Mesendoderm (in vitro differentiated cells): Measurements from ENCODE around the gene GADD45G.

Experiments
- DNase-seq: peaks from one replicate; pipeline ENCODE4 v3.0.0; 2013
- H2AK5ac ChIP-seq: 2 replicates; pipeline ENCODE4 v1.6.1; 2013; ENCODE audit warnings: low read length, inconsistent platforms
- H2BK120ac ChIP-seq: 2 replicates; pipeline ENCODE4 v1.6.1; 2013; ENCODE audit warnings: low read depth, mild to moderate bottlenecking, low read length, moderate library complexity, mixed read lengths
- H2BK15ac ChIP-seq: replicated peaks from 2 replicates; pipeline ENCODE4 v1.6.1; 2013; ENCODE audit warnings: low read depth, mild to moderate bottlenecking, moderate library complexity
- H2BK5ac ChIP-seq: 2 replicates; pipeline ENCODE4 v1.6.1; 2013; ENCODE audit warnings: low read length, inconsistent platforms
- H3K18ac ChIP-seq: 2 replicates; pipeline ENCODE4 v1.6.1; 2013; ENCODE audit warnings: mild to moderate bottlenecking, low read length, mixed read lengths
- H3K23ac ChIP-seq: one replicate; pipeline ENCODE4 v1.6.1; 2013; ENCODE audit warnings: low read length
- H3K27ac ChIP-seq: 2 replicates; pipeline ENCODE4 v1.5.1; 2013; ENCODE audit warnings: low read depth, mild to moderate bottlenecking, inconsistent platforms, low read length, moderate library complexity
- H3K27me3 ChIP-seq: 2 replicates; pipeline ENCODE4 v1.6.1; 2013; ENCODE audit warnings: low read length, control low read depth, mild to moderate bottlenecking, inconsistent platforms; ENCODE audit not compliant: insufficient read depth, poor library complexity
- H3K36me3 ChIP-seq: 2 replicates; pipeline ENCODE4 v1.6.1; 2013; ENCODE audit warnings: low read length, inconsistent platforms; ENCODE audit not compliant: control insufficient read depth, insufficient read depth
- H3K4ac ChIP-seq: one replicate; pipeline ENCODE4 v1.6.1; 2013; ENCODE audit warnings: low read depth, mild to moderate bottlenecking, low read length, moderate library complexity
- H3K4me1 ChIP-seq: 2 replicates; pipeline ENCODE4 v1.6.1; 2013; ENCODE audit warnings: low read depth, low read length, inconsistent platforms; ENCODE audit not compliant: control insufficient read depth
- H3K4me2 ChIP-seq: 2 replicates; pipeline ENCODE4 v1.6.1; 2013; ENCODE audit warnings: low read length
- H3K4me3 ChIP-seq: 2 replicates; pipeline ENCODE4 v1.5.1; 2013; ENCODE audit warnings: mild to moderate bottlenecking, low read length
- H3K56ac ChIP-seq: one replicate; pipeline ENCODE4 v1.6.1; 2013; ENCODE audit warnings: low read length
- H3K79me1 ChIP-seq: 2 replicates; pipeline ENCODE4 v1.6.1; 2013; ENCODE audit warnings: low read length, inconsistent platforms
- H3K79me2 ChIP-seq: 2 replicates; pipeline ENCODE4 v1.6.1; 2013; ENCODE audit warnings: mild to moderate bottlenecking, low read length; ENCODE audit not compliant: control insufficient read depth, insufficient read depth
- H3K9ac ChIP-seq: 2 replicates; pipeline ENCODE4 v1.6.1; 2013; ENCODE audit warnings: low read length, inconsistent platforms
- H4K5ac ChIP-seq: one replicate; pipeline ENCODE4 v1.6.1; 2013; ENCODE audit warnings: low read length
- H4K8ac ChIP-seq: one replicate; pipeline ENCODE4 v1.6.1; 2013; ENCODE audit warnings: low read depth, mild to moderate bottlenecking, control low read depth, low read length, moderate library complexity
- WGBS: extraction: QIAGEN DNeasy Blood & Tissue Kit; methylation state at CpG from one replicate; pipeline ENCODE4 v1.1.7; 2013; ENCODE audit warnings: low lambda C conversion rate, missing lambda C conversion rate; ENCODE audit not compliant: insufficient coverage; ENCODE audit errors: extremely low coverage; 5-methylcytosine and 5-hydroxymethylcytosine counted together

GADD45G gene

DNA sequence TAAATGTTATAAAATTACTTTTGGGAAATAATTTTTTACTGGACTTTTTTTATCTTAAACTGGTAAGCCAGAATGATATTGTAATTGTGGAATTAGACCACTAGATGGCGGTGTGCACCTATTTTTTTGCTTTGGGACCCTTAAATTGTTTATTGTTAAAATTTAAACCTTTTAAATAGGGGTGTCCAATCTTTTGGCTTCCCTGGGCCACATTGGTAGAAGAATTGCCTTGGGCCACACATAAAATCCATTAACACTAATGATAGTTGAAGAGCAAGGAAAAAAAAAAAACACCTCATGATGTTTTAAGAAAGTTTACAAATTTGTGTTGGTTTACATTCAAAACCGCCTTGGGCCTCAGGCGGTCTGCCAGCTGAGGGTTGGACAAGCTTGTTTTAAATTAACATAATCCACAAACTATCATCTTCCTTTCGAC lies 28.4 kb upstream of the GADD45G start:
- Histone ChIP-seq H4K8ac (no peak overlapping the region), H3K79me2 (no peaks in the 10 kb centered on the region), H2AK5ac (no peak overlapping the region), H3K56ac (no peak overlapping the region), H3K4ac (no peak overlapping the region), H3K4me3 (no peak overlapping the region), H2BK120ac (no peak overlapping the region), H2BK15ac (no peak overlapping the region), H3K4me1 (no peaks in the 10 kb centered on the region), H3K4me2 (no peak overlapping the region), H3K79me1 (no peaks in the 10 kb centered on the region), H3K9ac (no peak overlapping the region), H4K5ac (no peak overlapping the region), H3K36me3 (no peaks in the 10 kb centered on the region), H3K23ac (no peak overlapping the region), H3K27me3 (no peaks in the 10 kb centered on the region), H3K27ac (no peak overlapping the region), H2BK5ac (no peak overlapping the region), H3K18ac (no peak overlapping the region)
- WGBS = no CpG with 5 or more reads among the region's 4 CpGs
- DNase-seq = no peak

DNA sequence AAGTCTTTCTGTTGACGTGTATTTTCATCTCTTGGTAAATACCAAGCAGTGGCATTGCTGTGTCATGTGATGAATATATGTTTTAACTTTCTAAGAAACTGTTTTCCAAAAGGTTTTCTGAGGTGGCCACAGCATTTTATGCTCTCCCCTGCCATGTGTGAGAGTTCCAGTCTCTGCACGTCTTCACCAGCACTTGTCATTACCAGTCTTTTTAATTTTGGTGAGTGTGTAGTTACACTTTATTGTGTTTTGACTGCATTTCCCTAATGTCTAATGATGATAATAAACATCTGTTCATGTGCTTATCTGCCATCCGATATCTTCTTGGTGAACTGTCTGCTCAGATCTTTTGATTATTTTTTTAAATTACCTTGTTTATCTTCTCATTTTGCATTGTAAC lies 27.4 kb upstream of the GADD45G start:
- Histone ChIP-seq H2BK120ac (no peak overlapping the region), H3K36me3 (no peaks in the 10 kb centered on the region), H3K4ac (no peak overlapping the region), H3K23ac (no peak overlapping the region), H4K8ac (no peak overlapping the region), H3K4me1 (no peaks in the 10 kb centered on the region), H3K4me3 (no peak overlapping the region), H3K27me3 (no peaks in the 10 kb centered on the region), H2AK5ac (no peak overlapping the region), H2BK15ac (no peak overlapping the region), H3K27ac (no peak overlapping the region), H3K79me2 (no peaks in the 10 kb centered on the region), H3K79me1 (no peaks in the 10 kb centered on the region), H2BK5ac (no peak overlapping the region), H4K5ac (no peak overlapping the region), H3K9ac (no peak overlapping the region), H3K18ac (no peak overlapping the region), H3K4me2 (no peak overlapping the region), H3K56ac (no peak overlapping the region)
- WGBS = no CpG with 5 or more reads among the region's 3 CpGs
- no peak for DNase-seq

DNA sequence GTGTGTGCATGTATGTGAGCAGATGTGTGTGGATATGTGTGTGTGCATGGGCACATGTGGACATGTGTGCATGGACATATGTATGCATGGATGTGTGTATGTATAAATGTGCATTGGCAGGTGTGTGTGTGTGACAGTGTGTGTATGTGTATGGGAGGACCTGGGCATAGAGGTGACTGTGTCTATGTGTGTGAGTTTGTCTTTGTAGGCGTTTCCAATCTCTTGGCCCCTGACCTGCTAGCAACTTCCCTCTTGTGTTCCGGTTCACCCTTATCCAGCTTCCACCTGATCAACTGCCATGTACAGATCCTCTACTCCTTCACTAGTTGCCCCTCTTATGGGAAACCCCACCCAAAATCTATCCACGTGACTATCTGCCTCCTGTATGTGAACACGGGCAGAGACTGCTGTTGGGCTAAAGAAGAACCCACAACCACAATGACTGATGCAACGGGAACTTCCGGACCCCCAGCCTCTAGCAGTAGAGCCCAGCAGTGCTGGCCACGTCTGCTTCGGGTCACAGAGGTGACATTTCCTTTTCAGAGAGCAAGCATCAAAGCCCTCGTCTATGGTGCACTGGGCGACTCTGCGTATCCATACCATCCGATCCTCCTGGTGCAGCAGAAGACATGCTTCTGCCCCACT lies 24.9 kb upstream of the GADD45G start:
- Histone ChIP-seq H4K8ac (no peak overlapping the region), H3K4ac (no peak overlapping the region), H2BK5ac (no peak overlapping the region), H3K79me2 (no peaks in the 10 kb centered on the region), H2BK15ac (no peak overlapping the region), H3K79me1 (no peaks in the 10 kb centered on the region), H3K23ac (no peak overlapping the region), H3K4me2 (no peak overlapping the region), H4K5ac (no peak overlapping the region), H2BK120ac (no peak overlapping the region), H3K56ac (no peak overlapping the region), H3K9ac (no peak overlapping the region), H3K4me1 (no peaks in the 10 kb centered on the region), H3K4me3 (no peak overlapping the region), H3K27ac (no peak overlapping the region), H3K27me3 (no peaks in the 10 kb centered on the region), H2AK5ac (no peak overlapping the region), H3K18ac (no peak overlapping the region), H3K36me3 (no peaks in the 10 kb centered on the region)
- WGBS = no CpG with 5 or more reads among the region's 12 CpGs
- no peak for DNase-seq

DNA sequence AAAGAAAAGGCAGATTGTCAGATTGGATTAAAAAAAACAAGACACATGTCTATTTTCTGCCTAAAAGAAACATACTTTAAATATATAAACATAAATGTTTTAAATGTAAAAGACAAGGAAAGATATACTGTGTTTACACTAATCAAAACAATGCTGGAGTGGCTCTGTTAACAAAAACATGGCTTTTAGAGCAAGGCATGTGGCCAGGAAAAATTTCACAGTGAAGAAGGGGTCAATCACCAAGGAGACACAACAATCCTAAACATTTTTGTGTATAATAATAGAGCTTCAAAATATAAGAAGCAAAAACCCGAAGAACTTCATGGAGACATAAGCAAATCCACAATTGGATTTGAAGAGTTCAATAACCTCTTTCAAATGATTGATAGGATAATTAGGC lies 18.5 kb upstream of the GADD45G start:
- Histone ChIP-seq H3K4me3 (no peak overlapping the region), H3K4ac (no peak overlapping the region), H3K9ac (no peak overlapping the region), H2BK120ac (no peak overlapping the region), H3K4me1 (no peaks in the 10 kb centered on the region), H3K23ac (no peak overlapping the region), H2BK5ac (no peak overlapping the region), H4K5ac (no peak overlapping the region), H3K56ac (no peak overlapping the region), H3K79me1 (no peaks in the 10 kb centered on the region), H3K36me3 (no peaks in the 10 kb centered on the region), H3K27ac (no peak overlapping the region), H4K8ac (no peak overlapping the region), H3K18ac (no peak overlapping the region), H3K4me2 (no peak overlapping the region), H3K79me2 (no peaks in the 10 kb centered on the region), H2BK15ac (no peak overlapping the region), H2AK5ac (no peak overlapping the region), H3K27me3 (no peaks in the 10 kb centered on the region)
- DNase-seq = no peak
- no CpG with 5 or more reads among the region's 1 CpG for WGBS

DNA sequence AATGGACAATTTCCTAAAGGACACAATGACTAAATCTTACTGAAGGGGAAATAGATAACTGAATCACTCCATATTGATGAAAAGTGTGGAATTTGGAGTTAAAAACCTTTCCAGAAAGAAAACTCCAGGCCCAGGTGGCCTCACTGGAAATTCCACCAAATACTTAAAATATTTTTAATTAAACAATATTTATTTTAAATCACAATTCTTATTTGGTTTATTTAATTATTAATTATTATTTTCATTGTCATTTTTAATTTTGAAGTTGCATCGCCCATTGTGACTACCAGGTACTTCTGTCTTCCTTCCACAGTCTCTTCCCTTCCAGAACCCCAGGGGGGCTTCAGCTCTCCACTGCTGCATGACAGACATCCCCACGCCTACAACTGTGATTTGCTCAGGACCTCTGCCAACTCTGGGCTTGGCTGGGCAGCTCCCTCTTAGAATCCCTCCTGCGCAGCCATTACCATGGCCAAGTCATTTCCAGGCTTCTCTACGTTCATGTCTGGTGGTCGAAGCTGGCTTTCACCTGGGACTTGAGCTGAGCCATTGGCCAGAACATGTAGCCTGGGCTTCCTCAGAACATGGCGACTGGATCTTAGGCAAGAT lies 16.4 kb upstream of the GADD45G start:
- no peak overlapping the region for H3K56ac ChIP-seq
- no peak overlapping the region for H4K5ac ChIP-seq
- H3K4me3 ChIP-seq = no peak overlapping the region
- H4K8ac ChIP-seq = no peak overlapping the region
- H3K36me3 ChIP-seq = no peaks in the 10 kb centered on the region
- H3K27me3 ChIP-seq = no peaks in the 10 kb centered on the region
- no peak overlapping the region for H3K4me2 ChIP-seq
- H3K9ac ChIP-seq = no peak overlapping the region
- H3K18ac ChIP-seq = no peak overlapping the region
- H3K4ac ChIP-seq = no peak overlapping the region
- no peak overlapping the region for H2BK120ac ChIP-seq
- H2AK5ac ChIP-seq = no peak overlapping the region
- no peak overlapping the region for H3K23ac ChIP-seq
- H3K4me1 ChIP-seq = no peaks in the 10 kb centered on the region
- WGBS = no CpG with 5 or more reads among the region's 6 CpGs
- DNase-seq = no peak
- H3K79me1 ChIP-seq = no peaks in the 10 kb centered on the region
- no peaks in the 10 kb centered on the region for H3K79me2 ChIP-seq
- H3K27ac ChIP-seq = no peak overlapping the region
- no peak overlapping the region for H2BK15ac ChIP-seq
- no peak overlapping the region for H2BK5ac ChIP-seq

DNA sequence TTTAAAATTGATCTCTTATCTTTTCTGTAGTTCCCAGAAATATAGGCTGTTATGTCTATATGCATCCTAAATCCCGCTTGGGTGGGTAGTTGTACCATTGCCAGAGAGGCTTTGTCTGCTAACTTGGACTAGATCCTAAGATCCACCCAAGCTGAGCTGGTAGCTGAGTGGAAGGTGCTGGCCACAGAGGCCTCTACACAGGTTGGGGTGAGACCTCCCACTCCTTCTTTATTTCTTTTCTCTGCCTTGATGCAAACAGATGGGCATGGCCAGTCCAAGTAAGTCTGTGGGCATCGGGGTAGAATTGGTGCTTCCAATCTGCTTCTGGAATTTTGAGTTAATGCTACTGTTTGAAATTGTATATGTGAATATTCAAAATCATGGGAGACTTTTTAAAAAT lies 14.4 kb upstream of the GADD45G start:
- Histone ChIP-seq H3K36me3 (no peaks in the 10 kb centered on the region), H3K4me2 (no peak overlapping the region), H3K18ac (no peak overlapping the region), H2AK5ac (no peak overlapping the region), H2BK5ac (no peak overlapping the region), H3K4ac (no peak overlapping the region), H3K79me2 (no peaks in the 10 kb centered on the region), H3K9ac (no peak overlapping the region), H3K27ac (no peak overlapping the region), H4K8ac (no peak overlapping the region), H3K4me1 (no peaks in the 10 kb centered on the region), H3K4me3 (no peak overlapping the region), H2BK120ac (no peak overlapping the region), H3K23ac (no peak overlapping the region), H3K79me1 (no peaks in the 10 kb centered on the region), H2BK15ac (no peak overlapping the region), H4K5ac (no peak overlapping the region), H3K56ac (no peak overlapping the region), H3K27me3 (no peaks in the 10 kb centered on the region)
- WGBS = no CpG with 5 or more reads among the region's 2 CpGs
- DNase-seq = no peak
